Neuron (in vitro differentiated cells): Measurements from ENCODE around the gene C12orf54.
A peak's percentile ranks its signal among the peaks of the same experiment; 100 is the strongest.
"Not testable (repeated sequence)": the region's sequence is repeated elsewhere in the genome, so short reads cannot be mapped to it uniquely, and the experiment has no call there.

ENCODE experiments used
- H2AFZ ChIP-seq: one replicate; pipeline ENCODE4 v1.6.1; 2013; ENCODE audit warnings: low read depth, mild to moderate bottlenecking, inconsistent platforms, low read length, moderate library complexity
- H3K27me3 ChIP-seq: one replicate; pipeline ENCODE4 v1.6.1; 2013; ENCODE audit warnings: low read length; ENCODE audit not compliant: insufficient read depth
- H3K36me3 ChIP-seq: one replicate; pipeline ENCODE4 v1.6.1; 2013; ENCODE audit warnings: low read length; ENCODE audit not compliant: insufficient read depth
- H3K4me1 ChIP-seq: one replicate; pipeline ENCODE4 v1.6.1; 2013; ENCODE audit warnings: low read length; ENCODE audit not compliant: insufficient read depth
- H3K4me3 ChIP-seq: 2 replicates; pipeline ENCODE4 v1.5.1; 2013; ENCODE audit warnings: mild to moderate bottlenecking, low read length, moderate library complexity
- H3K9me3 ChIP-seq: one replicate; pipeline ENCODE4 v1.6.1; 2013; ENCODE audit warnings: low read length

C12orf54 gene

GRCh38 chr12:48482198-48482597 is at the start of gene C12orf54:
Gene C12orf54, plus strand, starts transcription at chr12:48482498. Its CDS starts 799 bp downstream, at chr12:48483297.
- no peak within 1 kb of the TSS for H3K4me3 ChIP-seq
- H3K27me3 ChIP-seq: peaks cover 15% of the 10 kb centered on the region
- H3K4me1 ChIP-seq: no peaks in the 10 kb centered on the region
- no peaks in the 10 kb centered on the region for H3K9me3 ChIP-seq
- no peaks in the 10 kb centered on the region for H3K36me3 ChIP-seq
- no peak within 1 kb of the TSS for H2AFZ ChIP-seq

GRCh38 chr12:48434016-48434415 is 48.3 kb upstream of the C12orf54 start:
- not testable (repeated sequence) for H2AFZ ChIP-seq, H3K9me3 ChIP-seq, H3K36me3 ChIP-seq, H3K4me3 ChIP-seq, H3K27me3 ChIP-seq, H3K4me1 ChIP-seq

- no peaks in the 10 kb centered on the region for H3K9me3 ChIP-seq
Measured at GRCh38 chr12:48441069-48441468, 41.2 kb upstream of the C12orf54 start.

GRCh38 chr12:48442179-48442847 is 40.0 kb upstream of the C12orf54 start:
- Histone ChIP-seq H2AFZ (peak overlapping the region; percentile 4), H3K27me3 (no peaks in the 10 kb centered on the region), H3K4me1 (peaks cover 49% of the 10 kb centered on the region), H3K9me3 (no peaks in the 10 kb centered on the region), H3K36me3 (no peaks in the 10 kb centered on the region), H3K4me3 (no peak overlapping the region)

More at GRCh38 chr12:48441069-48441468, 41.2 kb upstream of the C12orf54 start:
- Histone ChIP-seq H3K36me3 (no peaks in the 10 kb centered on the region), H3K4me3 (no peak overlapping the region), H3K4me1 (peaks cover 49% of the 10 kb centered on the region), H2AFZ (no peak overlapping the region), H3K27me3 (no peaks in the 10 kb centered on the region)

- Histone ChIP-seq H2AFZ (no peak overlapping the region), H3K36me3 (no peaks in the 10 kb centered on the region), H3K4me3 (no peak overlapping the region), H3K4me1 (peaks cover 63% of the 10 kb centered on the region), H3K9me3 (peaks cover 2% of the 10 kb centered on the region), H3K27me3 (no peaks in the 10 kb centered on the region)
Measured at GRCh38 chr12:48445538-48445937, 36.8 kb upstream of the C12orf54 start.

GRCh38 chr12:48446161-48446776 is 36.0 kb upstream of the C12orf54 start:
- Histone ChIP-seq H3K27me3 (no peaks in the 10 kb centered on the region), H2AFZ (no peak overlapping the region), H3K4me1 (peaks cover 56% of the 10 kb centered on the region)

GRCh38 chr12:48447755-48448154 is 34.5 kb upstream of the C12orf54 start:
- Histone ChIP-seq H3K9me3 (peaks cover 2% of the 10 kb centered on the region), H3K36me3 (no peaks in the 10 kb centered on the region), H2AFZ (no peak overlapping the region), H3K27me3 (no peaks in the 10 kb centered on the region), H3K4me3 (no peak overlapping the region), H3K4me1 (peaks cover 41% of the 10 kb centered on the region)

More at GRCh38 chr12:48446161-48446776, 36.0 kb upstream of the C12orf54 start:
- Histone ChIP-seq H3K9me3 (peaks cover 2% of the 10 kb centered on the region), H3K4me3 (no peak overlapping the region), H3K36me3 (no peaks in the 10 kb centered on the region)

GRCh38 chr12:48451372-48451771 is 30.9 kb upstream of the C12orf54 start:
- H2AFZ ChIP-seq: no peak overlapping the region
- H3K36me3 ChIP-seq: no peaks in the 10 kb centered on the region
- peaks cover 18% of the 10 kb centered on the region for H3K4me1 ChIP-seq
- peaks cover 6% of the 10 kb centered on the region for H3K9me3 ChIP-seq
- no peaks in the 10 kb centered on the region for H3K27me3 ChIP-seq
- no peak overlapping the region for H3K4me3 ChIP-seq

- not testable (repeated sequence) for H2AFZ ChIP-seq, H3K9me3 ChIP-seq, H3K27me3 ChIP-seq, H3K4me3 ChIP-seq, H3K36me3 ChIP-seq
- H3K4me1 ChIP-seq: peaks cover 12% of the 10 kb centered on the region
Measured at GRCh38 chr12:48452961-48453360, 29.3 kb upstream of the C12orf54 start.

GRCh38 chr12:48454667-48455066 is 27.6 kb upstream of the C12orf54 start:
- Histone ChIP-seq H3K9me3 (peaks cover 6% of the 10 kb centered on the region), H3K27me3 (peaks cover 3% of the 10 kb centered on the region)

GRCh38 chr12:48455116-48455515 is 27.2 kb upstream of the C12orf54 start:
- Histone ChIP-seq H3K4me1 (no peaks in the 10 kb centered on the region), H2AFZ (no peak overlapping the region), H3K36me3 (no peaks in the 10 kb centered on the region), H3K4me3 (no peak overlapping the region), H3K9me3 (peaks cover 3% of the 10 kb centered on the region), H3K27me3 (peaks cover 3% of the 10 kb centered on the region)

More at GRCh38 chr12:48454667-48455066, 27.6 kb upstream of the C12orf54 start:
- Histone ChIP-seq H3K36me3 (no peaks in the 10 kb centered on the region), H2AFZ (peak overlapping the region; percentile 24), H3K4me1 (no peaks in the 10 kb centered on the region), H3K4me3 (no peak overlapping the region)

- H3K36me3 ChIP-seq: no peaks in the 10 kb centered on the region
- H2AFZ ChIP-seq: no peak overlapping the region
- no peak overlapping the region for H3K4me3 ChIP-seq
- H3K4me1 ChIP-seq: no peaks in the 10 kb centered on the region
- H3K27me3 ChIP-seq: peaks cover 3% of the 10 kb centered on the region
- H3K9me3 ChIP-seq: no peaks in the 10 kb centered on the region
Measured at GRCh38 chr12:48459259-48459658, 23.0 kb upstream of the C12orf54 start.

GRCh38 chr12:48469027-48469426 is 13.3 kb upstream of the C12orf54 start:
- H3K4me1 ChIP-seq, H3K4me3 ChIP-seq, H3K36me3 ChIP-seq, H3K27me3 ChIP-seq, H3K9me3 ChIP-seq, H2AFZ ChIP-seq: not testable (repeated sequence)
